Adrenal gland (tissue), 5 donors: Measurements from ENCODE around the gene SPIRE1.

Source experiments
- POLR2A ChIP-seq, 2 donors: fragments of 450-650 bp; IDR thresholded peaks; one replicate each; pipeline ENCODE4 v1.6.1; 2017; ENCODE audit warnings: antibody characterized with exemption in 2 of 2, mild to moderate bottlenecking in 2 of 2, moderate library complexity in 1 of 2
- TF ChIP-seq, protein P1 (sequence below), 6 experiments: fragments of 450-650 bp in 4 of 6; fragments of 200-600 bp in 2 of 6; sonication (generic) in 1 of 6; IDR thresholded peaks; 1 replicate in 5 of 6; 2 replicates in 1 of 6; pipeline versions ENCODE4 v1.5.1 to v1.8.0; 2016 to 2021; ENCODE audit warnings: antibody characterized with exemption in 6 of 6, mild to moderate bottlenecking in 2 of 6, moderate library complexity in 1 of 6
- donor health status: DM: no; HTN: no; CAD: no.

DNA sequence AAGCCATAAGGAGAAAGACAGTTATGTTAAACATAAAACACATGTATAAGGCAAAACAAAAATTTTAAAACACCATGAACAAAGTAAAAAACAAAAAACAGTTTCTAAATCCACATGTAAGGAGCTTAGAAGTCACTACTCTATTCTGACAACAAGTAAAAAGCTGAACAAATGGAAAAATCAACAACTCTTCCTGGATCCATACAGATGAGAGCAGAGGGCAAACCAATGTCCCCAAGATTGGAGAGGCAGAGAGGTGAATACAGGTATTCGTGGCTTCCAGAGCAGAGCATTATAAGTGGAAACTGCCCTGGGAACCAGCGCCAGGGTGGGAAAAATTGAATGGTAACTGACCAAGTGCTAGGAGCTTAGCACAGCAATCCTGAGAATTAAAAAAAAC, 93.5 kb downstream of the SPIRE1 start:
- TF ChIP-seq, protein P1, sequence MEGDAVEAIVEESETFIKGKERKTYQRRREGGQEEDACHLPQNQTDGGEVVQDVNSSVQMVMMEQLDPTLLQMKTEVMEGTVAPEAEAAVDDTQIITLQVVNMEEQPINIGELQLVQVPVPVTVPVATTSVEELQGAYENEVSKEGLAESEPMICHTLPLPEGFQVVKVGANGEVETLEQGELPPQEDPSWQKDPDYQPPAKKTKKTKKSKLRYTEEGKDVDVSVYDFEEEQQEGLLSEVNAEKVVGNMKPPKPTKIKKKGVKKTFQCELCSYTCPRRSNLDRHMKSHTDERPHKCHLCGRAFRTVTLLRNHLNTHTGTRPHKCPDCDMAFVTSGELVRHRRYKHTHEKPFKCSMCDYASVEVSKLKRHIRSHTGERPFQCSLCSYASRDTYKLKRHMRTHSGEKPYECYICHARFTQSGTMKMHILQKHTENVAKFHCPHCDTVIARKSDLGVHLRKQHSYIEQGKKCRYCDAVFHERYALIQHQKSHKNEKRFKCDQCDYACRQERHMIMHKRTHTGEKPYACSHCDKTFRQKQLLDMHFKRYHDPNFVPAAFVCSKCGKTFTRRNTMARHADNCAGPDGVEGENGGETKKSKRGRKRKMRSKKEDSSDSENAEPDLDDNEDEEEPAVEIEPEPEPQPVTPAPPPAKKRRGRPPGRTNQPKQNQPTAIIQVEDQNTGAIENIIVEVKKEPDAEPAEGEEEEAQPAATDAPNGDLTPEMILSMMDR (IDR thresholded peaks at IDR 0.05) = no peak
- no peak for TF ChIP-seq POLR2A (IDR thresholded peaks at IDR 0.05)
